HPDE6-E6E7 (cell line): ENCODE results near the gene IFT52.
"Not testable (repeated sequence)": the region's sequence is repeated elsewhere in the genome, so short reads cannot be mapped to it uniquely, and the experiment has no call there.

Source experiments
- DNase-seq: peaks from one replicate; pipeline ENCODE4 v3.0.0; 2011; ENCODE audit warnings: missing footprints; ENCODE audit errors: extremely low spot score

IFT52 gene

GRCh38 chr20:43650997-43651525 lies 60.3 kb downstream of the IFT52 start:
- no peak for DNase-seq

DNA sequence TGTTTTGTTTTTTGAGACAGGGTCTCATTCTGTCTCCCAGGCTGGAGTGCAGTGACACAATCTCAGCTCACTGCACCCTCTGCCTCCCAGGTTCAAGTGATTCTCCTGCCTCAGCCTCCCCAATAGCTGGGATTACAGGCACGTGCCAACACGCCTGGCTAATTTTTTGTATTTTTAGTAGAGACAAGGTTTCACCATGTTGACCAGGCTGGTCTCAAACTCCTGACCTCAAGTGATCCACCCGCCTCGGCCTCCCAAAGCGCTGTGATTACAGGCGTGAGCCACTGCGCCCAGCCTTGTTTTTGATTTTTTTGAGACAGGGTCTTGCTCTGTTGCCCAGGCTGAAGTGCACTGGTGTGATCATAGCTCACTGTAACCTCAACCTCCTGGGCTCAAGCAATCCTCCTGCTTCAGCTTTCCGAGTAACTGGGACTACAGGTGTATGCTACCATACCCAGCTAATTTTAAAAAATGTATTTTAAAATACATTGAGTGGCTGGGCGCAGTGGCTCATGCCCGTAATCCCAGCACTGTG lies 61.0 kb downstream of the IFT52 start:
- DNase-seq = not testable (repeated sequence)

- DNase-seq = no peak
These were observed 63.2 kb downstream of the IFT52 start for GRCh38 chr20:43653966-43654365.

DNA sequence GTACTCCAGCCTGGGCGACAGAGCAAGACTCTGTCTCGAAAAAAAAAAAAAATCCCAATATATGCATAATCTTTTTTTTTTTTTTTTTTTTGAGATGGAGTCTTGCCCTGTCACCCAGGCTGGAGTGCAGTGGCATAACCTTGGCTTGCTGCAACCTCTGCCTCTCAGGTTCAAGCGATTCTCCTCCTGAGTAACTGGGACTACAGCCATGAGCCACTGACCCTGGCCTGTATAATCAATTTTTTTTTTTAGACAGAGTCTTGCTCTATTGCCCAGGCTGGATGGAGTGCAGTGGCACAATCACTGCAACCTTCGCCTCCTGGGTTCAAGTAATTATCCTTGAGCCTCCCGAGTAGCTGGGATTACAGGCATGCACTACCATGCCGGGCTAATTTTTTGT lies 64.4 kb downstream of the IFT52 start:
- not testable (repeated sequence) for DNase-seq

DNA sequence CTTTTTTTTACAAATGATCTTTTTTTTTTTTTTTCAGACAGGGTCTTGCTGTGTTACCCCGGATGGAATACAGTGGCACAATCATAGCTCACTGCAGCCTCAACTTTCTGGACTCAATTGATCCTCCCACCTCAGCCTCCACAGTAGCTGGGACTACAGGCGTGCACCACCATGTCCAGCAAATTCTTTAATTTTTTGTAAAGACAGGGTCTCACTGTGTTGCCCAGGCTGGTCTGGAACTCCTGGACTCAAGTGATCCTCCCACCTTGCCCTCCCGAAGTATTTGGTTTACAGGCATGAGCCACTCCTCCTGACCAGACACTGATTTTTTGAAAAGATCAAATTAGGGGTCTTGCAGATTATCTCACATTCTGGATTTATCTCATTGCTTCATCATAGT lies 65.2 kb downstream of the IFT52 start:
- no peak for DNase-seq

GRCh38 chr20:43658069-43658722 lies 67.5 kb downstream of the IFT52 start:
- peak; percentile 52 for DNase-seq

DNA sequence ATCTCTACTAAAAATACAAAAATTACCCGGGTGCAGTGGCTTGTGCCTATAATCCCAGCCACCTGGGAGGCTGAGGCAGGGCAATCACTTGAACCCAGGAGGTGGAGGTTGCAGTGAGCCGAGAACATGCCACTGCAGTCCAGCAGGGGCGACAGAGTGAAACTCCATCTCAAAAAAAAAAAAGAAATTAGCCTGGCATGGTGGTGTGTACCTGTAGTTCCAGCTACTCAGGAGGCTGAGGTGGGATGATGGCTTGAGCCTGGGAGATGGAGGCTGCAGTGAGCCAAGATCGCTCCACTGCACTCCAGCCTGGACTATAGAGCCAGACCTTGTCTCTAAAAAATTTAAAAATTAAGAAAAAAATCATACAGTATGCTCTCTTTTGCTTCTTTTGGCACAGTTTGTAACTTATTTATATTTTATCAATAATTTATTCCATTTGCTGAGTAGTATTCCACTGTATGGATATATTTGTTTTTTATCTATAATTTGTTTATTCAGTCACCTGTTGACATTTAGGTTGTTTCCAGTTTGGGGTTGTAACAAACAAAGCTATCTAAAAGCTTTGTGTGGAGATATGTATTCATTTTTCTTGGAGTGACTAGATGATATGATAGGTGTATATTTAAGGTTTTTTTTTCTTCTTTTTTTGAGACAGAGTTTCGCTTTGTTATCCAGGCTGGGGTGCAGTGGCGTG lies 68.1 kb downstream of the IFT52 start:
- DNase-seq = no peak

GRCh38 chr20:43662943-43663655 lies 72.4 kb downstream of the IFT52 start:
- DNase-seq = peak; percentile 76

DNA sequence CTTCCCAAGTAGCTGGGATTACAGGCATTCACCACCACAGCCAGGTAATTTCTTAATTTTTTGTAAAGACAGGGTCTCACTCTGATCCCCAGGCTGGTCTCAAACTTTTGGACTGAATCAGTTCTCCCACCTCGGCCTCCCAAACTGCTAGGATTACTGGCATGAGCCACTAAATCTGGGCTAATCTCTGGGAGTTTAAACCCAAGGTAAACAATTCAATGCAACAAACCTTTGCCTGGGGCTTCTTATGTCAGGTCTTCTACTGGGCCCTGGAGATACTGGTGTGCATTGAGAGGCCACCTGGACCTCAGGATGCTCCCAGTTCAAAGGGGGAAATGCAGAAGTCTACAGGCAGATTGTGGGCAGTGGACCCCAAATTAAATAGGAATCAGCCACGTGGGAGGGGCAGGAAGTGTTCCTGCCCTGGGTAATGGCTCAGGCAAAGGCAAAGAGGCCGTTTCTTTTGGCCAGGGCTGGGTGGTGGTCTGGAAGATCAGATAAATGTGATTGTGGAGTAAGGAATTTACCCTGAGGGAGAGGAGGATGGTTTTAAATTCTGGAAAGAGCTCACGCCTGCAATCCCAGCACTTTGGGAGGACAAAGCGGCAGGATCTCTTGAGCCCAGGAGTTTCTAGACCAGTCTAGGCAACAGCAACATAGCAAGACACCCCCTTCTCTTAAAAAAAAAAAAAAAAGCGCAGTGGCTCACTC lies 74.9 kb downstream of the IFT52 start:
- DNase-seq = no peak

DNA sequence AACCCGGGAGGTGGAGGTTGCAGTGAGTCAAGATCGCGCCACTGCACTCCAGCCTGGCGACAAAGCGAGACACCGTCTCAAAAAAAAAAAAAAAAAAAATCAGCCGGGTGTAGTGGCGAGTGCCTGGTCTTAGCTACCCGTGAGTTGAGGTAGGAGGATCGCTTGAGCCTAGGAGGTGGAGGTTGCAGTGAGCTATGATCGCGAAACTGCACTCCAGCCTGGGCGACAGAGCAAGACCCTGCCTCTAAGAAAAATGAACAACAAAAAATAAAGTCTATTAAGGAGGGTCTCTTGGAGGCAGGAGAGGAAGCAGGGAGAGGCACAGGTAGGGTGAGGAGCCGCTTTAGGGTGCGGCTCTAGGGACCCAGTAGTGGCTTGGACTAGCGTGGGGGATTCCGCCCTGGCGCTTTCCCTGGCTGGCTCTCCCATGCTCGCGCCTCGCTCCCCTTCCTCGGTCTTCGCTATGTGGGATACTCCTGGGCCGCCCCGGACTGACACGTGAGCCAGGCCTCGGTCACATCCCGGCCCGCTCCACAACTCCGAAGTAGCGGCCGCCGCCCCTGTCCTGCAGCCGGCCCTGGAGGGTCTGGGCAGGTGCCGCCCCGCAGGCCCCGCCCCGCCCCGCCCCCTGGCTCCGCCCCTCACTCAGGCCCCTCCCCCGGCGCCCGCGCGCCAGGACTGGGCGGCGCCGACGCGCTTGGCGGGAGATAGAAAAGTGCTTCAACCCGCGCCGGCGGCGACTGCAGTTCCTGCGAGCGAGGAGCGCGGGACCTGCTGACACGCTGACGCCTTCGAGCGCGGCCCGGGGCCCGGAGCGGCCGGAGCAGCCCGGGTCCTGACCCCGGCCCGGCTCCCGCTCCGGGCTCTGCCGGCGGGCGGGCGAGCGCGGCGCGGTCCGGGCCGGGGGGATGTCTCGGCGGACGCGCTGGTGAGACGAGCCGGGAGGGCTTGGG lies 75.9 kb downstream of the IFT52 start, which contains the start of gene MYBL2:
MYBL2 (plus strand) TSS at position 739 of the 953 bp plus-strand sequence; CDS start at position 909, 170 bp downstream.
- DNase-seq = peak; percentile 71

DNA sequence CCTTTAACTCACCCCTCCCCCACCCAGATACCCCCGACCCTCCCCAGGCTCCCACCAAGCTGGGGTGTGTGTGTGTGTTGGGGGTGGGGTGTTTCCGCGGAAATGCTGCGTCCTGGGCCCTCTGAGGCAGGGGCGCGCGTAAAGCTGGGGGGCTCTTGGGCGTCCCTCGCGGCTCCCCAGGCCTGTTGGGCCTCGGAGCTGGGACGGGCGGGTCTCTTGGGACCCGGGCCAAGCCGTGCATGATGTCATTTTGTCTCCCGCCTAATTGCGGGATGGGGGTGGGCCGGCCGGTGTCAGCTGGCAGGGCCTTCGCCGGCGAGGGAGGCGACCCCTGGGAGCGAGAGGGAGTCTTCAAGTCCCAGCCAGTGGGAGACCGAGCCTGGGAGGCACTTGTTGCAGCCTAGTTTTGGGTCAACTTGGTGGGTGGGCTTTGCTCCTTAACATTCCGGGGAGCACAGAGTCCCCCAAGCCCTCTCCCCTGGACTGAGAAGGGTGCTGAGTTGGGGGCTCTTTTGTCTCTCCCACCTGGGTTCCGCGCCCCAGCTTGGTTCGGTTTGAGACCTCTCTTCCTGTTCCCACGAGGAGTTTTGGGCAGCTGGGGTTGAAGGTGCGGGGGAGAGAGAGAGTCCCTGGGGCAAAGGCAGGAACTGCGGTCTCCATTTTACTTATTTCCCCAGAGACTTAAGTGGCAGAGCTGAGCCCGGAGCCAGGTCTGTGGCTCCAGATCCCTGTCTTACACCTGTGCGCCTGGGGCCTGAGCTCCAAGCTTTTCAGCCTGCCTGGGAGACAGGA lies 76.8 kb downstream of the IFT52 start:
- DNase-seq = no peak

DNA sequence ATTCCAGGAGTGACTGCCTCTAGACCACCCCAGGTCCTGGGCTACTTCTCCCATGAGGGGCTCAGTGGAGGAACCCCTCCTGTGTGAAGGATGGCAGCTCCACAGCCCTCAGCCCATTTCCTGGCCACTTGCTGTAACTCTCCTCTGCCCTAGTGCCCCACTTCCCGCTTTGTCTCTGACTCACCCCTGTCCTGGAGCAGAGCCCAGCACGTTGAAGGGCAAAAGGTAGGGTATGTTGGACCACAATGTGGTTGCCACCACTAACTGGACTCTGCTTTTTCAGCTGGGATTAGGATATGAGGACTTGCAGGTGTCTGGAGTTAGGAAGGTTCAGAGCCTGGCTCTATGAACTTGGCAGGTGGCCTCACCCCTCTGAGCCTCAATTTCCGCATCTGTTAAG lies 78.6 kb downstream of the IFT52 start:
- peak; percentile 49 for DNase-seq

- DNase-seq = no peak
These were observed 79.7 kb downstream of the IFT52 start for GRCh38 chr20:43670423-43670822.

DNA sequence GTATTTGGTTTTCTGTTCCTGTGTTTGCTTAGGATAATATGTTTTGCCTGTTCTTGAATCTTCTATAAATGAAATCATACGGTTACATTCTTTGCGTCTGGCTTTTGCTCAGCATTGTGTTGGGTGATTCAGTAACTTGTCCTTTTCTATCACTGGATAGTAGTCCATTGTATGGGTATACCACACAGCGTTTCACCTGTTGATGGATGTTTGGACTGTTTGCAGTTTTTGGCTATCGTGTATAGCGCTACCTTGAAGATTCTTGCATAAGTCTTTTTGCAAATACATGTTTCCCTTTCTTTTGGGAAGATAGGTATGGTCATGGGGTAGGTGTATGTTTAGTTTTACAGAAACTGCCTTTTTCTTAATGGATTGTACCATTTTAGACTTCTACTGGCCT lies 85.6 kb downstream of the IFT52 start:
- DNase-seq = no peak

DNA sequence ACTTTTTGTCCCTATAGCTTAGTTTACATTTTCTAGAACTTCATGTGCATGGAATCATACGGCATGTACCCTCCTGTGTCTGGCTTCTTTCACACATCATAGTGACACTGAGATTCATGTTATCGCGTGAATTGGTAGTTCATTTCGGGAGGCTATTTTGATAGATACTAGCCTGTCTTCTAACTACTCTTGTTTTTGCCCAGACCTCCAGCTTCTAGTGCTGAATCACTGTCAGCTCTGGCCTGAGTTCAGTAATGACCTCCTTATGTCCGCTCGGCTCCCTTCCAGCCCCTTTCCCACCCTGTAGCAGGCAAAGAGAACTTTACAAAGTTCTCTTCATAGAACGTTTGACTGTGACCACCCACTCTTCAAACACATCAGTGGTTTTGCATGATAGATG lies 90.2 kb downstream of the IFT52 start:
- no peak for DNase-seq

GRCh38 chr20:43681468-43681942 lies 90.8 kb downstream of the IFT52 start:
- no peak for DNase-seq

DNA sequence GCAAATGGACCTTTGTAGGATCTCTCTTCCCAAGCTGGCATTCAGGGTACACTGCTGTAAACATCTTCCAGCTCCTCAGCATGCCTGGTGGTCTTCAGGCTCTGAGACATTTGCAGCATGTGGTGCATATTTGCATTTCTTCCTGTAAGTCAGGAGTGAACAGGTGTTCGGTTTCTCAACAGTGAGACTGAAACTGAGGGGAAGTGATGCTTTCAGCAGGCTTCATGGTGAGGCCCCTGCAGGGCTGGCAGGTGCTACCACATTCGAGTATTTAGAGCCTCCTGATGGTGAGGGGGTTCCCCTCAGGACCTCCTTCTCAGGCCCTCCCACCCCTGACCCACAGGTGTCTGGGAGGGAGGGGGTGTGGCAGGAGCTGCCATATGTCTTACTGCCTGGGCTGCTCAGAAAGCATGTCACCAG lies 91.3 kb downstream of the IFT52 start:
- DNase-seq = no peak

- DNase-seq = no peak
These were observed 91.7 kb downstream of the IFT52 start for GRCh38 chr20:43682446-43682845.

GRCh38 chr20:43686820-43687219 lies 96.1 kb downstream of the IFT52 start:
- no peak for DNase-seq
